NCI-H748 (cell line): Measurements from ENCODE around the gene PCDH7.

Source experiments
- DNase-seq: peaks from one replicate; lab custom pipeline; 2025; ENCODE audit not compliant: unreplicated experiment; lab: John Stamatoyannopoulos, UW

PCDH7 gene, protein sequence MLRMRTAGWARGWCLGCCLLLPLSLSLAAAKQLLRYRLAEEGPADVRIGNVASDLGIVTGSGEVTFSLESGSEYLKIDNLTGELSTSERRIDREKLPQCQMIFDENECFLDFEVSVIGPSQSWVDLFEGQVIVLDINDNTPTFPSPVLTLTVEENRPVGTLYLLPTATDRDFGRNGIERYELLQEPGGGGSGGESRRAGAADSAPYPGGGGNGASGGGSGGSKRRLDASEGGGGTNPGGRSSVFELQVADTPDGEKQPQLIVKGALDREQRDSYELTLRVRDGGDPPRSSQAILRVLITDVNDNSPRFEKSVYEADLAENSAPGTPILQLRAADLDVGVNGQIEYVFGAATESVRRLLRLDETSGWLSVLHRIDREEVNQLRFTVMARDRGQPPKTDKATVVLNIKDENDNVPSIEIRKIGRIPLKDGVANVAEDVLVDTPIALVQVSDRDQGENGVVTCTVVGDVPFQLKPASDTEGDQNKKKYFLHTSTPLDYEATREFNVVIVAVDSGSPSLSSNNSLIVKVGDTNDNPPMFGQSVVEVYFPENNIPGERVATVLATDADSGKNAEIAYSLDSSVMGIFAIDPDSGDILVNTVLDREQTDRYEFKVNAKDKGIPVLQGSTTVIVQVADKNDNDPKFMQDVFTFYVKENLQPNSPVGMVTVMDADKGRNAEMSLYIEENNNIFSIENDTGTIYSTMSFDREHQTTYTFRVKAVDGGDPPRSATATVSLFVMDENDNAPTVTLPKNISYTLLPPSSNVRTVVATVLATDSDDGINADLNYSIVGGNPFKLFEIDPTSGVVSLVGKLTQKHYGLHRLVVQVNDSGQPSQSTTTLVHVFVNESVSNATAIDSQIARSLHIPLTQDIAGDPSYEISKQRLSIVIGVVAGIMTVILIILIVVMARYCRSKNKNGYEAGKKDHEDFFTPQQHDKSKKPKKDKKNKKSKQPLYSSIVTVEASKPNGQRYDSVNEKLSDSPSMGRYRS (N-terminal part only)

DNA sequence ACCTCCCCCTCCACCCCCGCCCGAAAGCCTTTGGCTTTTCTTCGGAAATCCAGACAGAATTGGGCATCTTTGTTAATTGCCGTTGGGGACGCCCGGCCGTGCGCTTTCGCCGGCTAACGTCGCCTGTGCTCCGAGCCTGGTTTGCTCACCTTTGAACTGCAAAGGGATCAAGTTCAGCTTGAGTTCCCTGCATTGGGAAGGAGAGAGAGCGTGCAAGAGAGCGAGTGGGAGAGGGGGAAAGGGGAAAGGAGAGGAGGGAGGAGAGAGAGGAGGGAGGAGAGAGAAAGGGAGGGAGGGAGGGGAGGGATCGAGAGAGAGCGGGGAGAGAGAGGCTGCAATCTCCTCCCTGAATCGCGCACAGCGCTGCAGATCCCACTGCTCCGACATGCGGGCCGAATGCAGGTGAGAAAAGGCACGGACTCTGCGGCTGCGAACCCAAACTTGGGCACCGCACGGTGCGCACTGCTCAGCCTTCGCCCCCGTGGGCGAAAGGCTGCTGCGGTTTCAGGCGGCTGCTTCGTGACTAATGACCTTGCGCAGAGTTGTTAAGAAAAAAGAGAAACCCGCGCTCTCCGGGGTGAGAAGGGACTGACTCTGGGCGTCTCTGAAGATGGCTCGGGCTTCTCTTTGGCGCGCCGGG, at the start of gene PCDH7:
Gene PCDH7, plus strand, starts transcription at position 349 of the 640 bp plus-strand sequence. CDS start 1,054 bp downstream, outside the sequence.
- DNase-seq, result peak; percentile 77

GRCh38 chr4:30671926-30672448, 48.2 kb upstream of the PCDH7 start:
- DNase-seq, result no peak

GRCh38 chr4:30696191-30696590, 24.0 kb upstream of the PCDH7 start:
- no peak for DNase-seq

DNA sequence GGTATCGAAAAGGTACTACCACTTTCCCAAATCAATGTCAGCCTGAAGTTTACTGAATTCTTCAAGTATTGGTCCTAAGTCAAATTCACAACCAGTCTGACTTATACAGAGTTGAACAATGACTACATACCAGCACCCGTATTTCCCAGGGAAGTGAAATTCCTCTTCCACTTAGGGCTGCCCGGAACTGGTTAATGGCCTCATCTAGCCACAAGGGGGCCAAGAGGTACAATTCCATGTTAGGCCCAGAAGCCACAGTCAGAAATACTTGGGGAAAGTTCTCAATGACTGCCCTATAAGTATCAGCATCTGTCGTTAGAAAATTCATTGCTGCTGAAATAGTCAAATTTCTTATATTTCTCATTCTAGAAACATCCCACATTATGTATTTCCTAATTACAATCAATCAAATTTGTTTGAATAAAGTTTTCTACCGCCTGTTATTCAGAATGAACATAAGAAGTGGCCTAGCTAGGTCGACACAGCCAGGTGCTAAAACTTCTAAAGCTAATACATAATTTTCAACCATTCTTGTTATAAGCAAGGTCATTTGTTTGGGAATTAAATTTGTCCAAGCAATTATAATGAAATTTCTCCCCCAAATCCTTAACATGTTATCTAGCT, 5.6 kb upstream of the PCDH7 start:
- DNase-seq, result peak; percentile 50

- peak; percentile 51 for DNase-seq
Measured at GRCh38 chr4:30716158-30716557, 4.0 kb upstream of the PCDH7 start.

GRCh38 chr4:30716681-30717207, 3.4 kb upstream of the PCDH7 start:
- DNase-seq, result peak; percentile 78

DNA sequence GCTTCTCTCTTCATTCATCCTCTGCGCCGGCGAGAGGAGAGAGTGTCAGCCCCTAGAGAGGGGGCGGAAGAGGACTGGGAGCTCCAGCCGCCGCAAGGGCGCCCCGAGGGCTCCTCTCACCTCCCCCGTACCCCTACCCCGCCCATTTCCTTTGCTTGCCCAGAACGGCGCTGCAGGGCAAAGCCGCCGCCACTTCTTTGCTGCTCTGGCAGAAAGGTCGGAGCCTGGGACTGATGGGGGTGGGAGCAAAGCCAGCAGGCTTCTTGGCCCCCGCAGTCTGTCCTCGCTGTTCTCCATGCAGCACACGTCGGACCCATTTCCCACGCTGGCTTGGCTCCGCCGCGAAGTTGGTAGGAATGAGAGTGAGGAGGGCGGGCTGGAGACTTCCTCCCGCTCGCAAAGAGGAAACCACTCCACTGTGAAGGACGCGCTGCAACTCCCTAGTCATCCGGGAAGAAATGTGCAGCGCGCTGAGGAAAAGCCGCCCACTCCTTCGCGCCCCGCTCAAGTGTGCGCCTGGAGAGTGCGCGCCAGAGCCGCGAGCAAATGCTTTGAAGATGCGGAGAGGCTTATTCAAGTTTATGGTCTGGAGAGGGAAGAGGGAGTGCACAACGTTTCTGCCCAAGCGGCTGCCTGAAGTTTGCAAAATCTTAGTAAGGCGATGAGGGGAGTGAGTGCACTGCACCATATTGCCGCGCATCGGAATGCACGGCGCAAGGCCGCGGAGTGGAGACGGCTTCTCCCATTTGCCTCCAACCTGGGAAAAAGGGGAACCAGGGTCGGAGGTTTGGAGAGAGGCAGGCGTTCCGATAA, 2.8 kb upstream of the PCDH7 start:
- DNase-seq, result peak; percentile 78

GRCh38 chr4:30718021-30718542, 2.1 kb upstream of the PCDH7 start:
- DNase-seq, result peak; percentile 71

GRCh38 chr4:30718641-30719453, 1.3 kb upstream of the PCDH7 start:
- peak; percentile 42 for DNase-seq

DNA sequence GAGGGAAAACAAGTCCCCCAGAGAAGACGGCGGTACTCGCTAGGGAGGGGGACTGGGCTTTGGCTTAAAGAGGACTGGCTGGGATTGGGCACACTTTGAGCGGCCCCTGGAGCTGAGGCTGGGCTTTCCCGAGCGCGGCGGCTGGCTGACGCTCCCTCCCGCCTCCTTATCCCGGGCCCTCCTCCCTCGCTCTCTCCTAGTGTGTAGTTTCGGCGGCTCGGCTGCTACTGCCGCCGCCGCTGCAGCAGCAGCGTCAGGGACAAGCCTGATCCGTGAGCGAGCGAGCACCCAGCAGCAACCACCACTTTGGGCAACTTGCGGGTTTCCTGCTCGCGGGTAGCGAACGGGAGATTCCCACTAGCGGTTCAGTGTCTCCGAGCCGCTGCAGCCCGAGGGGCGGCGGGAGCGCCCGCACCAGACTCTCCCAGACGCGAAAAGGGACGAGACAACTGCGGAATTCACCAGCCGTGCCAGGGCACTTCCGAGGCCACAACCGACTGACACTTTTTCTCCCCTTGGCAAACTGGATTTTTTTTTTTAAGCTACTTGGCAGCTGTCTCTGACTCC, 632 bp upstream of the PCDH7 start:
- peak; percentile 77 for DNase-seq

DNA sequence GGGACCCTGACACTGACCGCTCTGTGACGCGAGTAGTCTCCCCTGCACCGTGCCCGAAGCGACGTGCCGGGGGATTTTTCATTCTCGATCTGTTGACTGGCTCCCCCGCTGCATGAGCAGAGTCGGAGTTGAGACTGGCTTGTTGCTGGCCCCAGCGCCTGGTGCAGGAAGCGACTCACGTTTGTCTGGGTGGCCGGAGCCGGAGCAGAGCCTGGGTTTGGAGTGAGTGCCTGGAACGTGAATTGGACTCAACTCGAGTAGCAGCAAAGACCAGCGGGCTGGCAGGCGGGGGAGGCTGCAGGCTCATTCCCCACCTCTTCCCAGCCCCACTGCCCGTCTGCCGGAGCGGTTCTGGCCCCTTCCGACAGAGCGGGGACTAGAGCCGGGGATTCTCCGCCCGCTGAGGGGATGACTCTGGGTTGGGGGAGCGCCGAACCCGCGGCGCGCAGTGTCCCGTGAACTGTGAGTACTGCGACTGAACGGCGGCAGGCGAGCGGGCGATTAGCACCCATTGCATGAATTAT, 554 bp downstream of the PCDH7 start:
- DNase-seq, result peak; percentile 77

DNA sequence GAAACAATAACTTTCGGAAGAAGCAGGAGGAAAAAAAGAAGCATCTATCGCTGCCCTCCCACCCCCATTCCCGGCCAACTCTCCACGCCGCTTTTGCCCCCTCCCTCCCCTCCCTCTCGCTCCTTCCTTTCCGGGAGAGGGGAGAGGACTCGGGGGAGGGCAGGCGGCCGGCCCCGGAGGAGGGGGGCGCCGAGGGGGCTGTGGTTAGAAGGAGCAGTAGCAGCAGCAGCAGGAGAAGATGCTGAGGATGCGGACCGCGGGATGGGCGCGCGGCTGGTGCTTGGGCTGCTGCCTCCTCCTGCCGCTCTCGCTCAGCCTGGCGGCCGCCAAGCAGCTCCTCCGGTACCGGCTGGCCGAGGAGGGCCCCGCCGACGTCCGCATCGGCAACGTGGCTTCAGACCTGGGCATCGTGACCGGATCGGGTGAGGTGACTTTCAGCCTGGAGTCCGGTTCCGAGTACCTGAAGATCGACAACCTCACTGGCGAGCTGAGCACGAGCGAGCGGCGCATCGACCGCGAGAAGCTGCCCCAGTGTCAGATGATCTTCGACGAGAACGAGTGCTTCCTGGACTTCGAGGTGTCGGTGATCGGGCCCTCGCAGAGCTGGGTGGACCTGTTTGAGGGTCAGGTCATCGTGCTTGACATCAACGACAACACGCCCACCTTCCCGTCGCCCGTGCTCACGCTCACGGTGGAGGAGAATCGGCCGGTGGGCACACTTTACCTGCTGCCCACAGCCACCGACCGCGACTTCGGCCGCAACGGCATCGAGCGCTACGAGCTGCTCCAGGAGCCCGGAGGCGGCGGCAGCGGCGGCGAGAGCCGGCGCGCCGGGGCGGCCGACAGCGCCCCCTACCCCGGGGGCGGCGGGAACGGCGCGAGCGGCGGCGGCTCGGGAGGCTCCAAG, 1.3 kb downstream of the PCDH7 start:
- DNase-seq, result peak; percentile 79

DNA sequence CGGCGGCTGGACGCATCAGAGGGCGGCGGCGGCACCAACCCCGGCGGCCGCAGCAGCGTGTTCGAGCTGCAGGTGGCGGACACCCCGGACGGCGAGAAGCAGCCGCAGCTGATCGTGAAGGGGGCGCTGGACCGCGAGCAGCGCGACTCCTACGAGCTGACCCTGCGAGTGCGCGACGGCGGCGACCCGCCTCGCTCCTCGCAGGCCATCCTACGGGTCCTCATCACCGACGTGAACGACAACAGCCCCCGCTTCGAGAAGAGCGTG, 1.9 kb downstream of the PCDH7 start:
- DNase-seq, result no peak

- no peak for DNase-seq
Measured at GRCh38 chr4:30722359-30723200, 2.4 kb downstream of the PCDH7 start.

- no peak for DNase-seq
Measured at GRCh38 chr4:30723201-30723955, 3.2 kb downstream of the PCDH7 start.
